COLO668 (cell line): ENCODE results near the gene GFM1.
A peak's percentile ranks its signal among the peaks of the same experiment; 100 is the strongest.

Experiments
- DNase-seq: peaks from one replicate; lab custom pipeline; 2025; ENCODE audit not compliant: unreplicated experiment; lab: John Stamatoyannopoulos, UW

Gene GFM1

DNA sequence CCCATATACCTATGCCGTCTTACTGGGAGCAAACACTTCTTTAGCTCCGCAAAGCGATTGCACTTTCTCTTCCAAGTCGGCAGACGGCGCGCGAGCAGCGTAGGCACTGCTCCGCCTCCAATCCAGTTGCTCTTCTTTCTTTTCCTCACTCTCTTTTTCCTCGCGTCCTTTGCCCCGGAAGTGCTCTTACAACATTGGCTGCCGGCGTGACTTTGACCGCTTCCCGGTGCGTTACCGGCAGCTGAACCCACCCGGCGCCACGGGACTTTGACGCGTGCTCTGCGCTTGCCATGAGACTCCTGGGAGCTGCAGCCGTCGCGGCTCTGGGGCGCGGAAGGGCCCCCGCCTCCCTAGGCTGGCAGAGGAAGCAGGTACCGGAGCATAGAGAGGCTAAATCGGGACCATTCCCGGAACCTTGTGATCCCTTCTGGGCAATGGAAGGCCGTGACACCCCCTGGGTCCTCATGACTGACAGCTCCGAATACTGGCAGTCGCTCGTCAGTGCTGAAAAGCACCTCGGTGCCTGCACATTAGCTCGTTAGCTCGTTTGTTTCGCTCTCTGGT, at the start of gene GFM1:
Gene GFM1 (plus strand): TSS at position 183 of the 564 bp plus-strand sequence. CDS start 108 bp downstream, at position 291.
- peak; percentile 91 for DNase-seq

DNA sequence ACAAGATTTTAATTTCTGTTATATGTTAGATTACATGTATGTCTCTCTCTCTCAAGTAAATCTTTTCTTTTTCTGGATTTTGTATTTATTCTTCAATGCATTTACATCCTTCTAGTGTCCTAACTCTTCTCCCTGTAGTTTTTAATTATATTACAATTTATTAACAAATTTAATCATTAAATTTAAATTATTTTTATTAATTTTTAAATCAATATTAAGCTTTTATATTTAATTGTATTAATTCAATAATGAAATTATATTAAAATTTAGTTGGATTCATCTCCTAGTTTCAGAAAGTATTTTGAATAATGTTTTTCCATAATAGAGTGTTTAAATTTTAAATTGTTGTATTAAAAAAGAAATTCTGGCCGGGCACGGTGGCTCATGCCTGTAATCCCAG, 43.5 kb upstream of the GFM1 start:
- DNase-seq = no peak

DNA sequence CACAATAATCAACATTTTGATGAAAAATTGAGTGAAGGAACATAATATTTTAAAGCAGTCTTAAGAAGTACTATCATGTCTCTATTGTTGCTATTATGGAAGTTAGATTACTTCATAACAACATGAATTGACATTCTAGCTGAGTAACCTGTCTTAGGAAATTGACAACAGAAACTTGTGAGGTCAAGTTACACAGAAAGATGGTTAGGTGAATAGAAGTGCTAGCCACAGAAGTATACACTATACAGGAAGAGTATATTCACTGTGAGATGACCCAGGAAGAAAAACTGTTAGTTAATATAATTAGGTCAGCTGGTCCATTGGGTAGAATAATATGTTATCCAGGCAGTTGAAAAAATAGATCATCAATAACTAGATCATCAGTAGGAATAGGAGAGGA, 42.1 kb upstream of the GFM1 start:
- no peak for DNase-seq

DNA sequence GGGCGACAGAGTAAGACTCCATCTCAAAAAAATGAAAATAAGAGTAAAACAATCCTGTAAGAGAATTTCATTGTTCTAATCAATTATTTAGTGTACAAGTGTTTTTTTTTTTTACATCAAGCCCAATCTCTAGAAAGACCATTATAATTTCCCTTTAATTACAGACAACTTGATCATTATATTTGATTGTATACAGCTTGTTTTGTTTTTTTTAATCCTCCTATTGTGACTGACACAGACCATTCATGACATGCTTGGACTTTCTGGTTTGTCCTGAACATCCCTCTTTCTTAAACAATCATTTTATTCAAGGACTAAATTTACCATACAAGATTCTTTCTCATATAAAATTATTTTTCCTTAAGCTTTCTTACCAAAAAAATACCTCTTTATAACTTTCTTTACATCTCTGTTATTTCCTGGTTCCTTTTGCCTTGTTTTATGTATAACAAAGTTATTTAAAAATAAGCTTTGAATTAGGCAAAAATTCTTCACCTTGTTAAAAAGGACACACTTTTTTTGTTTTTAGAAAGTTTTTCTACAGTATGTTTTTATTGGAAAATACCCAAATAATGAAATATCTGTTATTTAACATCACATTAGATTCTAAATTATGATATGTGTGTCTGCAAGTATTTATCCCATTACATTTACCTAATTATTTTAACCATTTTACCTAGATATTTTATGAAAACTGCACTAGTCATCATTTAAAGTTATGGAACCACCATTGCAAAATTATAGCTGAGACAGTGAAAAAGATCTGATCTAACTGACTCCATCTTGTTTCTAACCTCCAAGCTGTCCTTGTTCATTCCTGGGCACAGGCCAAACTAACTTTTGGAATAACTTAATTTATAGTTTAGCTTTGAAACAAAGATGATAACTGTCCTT, 26.1 kb upstream of the GFM1 start:
- no peak for DNase-seq

DNA sequence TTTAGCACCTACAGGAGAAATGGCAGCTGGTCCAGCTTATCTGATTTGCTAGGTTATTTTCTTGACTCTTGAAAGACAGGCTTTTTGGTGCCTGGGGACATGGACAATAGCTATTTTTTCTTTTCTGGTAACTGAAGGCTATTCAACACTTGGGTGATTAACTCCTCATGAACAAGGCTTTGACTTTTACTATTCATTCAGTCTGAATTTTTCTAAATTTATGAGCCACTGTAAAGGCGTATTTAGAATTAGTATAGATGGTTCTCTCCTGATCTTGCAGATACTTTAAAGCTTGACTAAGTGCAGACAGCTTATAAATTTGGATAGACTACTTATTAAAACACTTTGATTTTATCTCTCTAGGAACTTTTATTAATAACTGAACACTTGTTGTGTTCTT, 18.4 kb upstream of the GFM1 start:
- DNase-seq = no peak

DNA sequence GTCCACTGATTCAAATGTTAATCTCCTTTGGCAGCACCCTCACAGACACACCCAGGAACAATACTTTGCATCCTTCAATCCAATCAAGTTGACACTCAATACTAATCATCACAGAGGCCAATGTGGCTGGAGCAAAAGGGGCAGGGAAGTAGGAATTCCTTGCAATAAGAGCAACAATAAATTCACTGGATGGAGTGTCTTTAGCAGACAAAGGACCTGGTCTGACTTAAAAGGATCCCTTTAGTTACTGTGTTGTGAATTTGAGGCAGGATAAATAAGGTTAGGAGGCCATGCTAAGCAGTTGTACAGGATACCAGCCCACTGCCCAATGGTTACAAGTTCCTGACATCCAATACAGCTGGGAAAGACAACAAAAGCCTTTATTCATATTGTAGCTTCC, 12.3 kb upstream of the GFM1 start:
- DNase-seq = no peak

DNA sequence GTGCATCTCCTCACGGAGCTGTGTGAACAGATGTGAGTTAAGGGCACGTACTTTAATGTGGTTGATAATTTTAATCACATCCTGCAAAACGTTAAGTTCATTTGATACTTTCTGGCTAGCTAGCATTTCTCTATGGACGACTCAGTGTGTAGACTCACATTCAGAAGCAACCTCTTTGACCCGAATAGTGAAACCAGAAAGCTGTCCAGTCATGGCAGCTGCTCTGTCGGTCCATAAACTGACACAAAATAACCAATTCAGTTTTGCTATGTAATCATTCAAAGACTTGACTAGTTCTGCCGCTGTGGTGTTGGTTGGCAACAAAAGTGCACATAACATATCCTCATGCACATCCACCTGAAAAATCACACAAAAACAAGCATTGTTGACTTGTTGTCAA, 3.7 kb upstream of the GFM1 start:
- no peak for DNase-seq

DNA sequence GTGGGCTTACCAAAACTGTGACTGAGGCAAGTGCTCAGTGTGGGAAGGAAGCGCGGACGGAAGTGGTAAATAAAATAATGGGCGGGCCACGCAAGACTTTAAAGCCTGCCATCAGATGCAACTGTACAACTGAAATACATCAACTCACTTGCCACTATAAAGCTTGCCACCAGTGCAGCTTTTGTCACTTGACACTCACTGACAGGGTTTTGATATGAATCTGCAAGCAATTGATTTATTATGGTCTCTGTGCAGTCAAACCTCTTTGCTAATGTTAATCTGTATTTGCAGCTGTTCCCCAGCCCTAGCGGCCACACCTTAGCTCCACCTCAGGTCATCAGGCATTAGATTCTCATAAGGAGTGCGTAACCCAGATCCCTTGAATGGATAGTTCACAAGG, 2.3 kb upstream of the GFM1 start:
- no peak for DNase-seq

DNA sequence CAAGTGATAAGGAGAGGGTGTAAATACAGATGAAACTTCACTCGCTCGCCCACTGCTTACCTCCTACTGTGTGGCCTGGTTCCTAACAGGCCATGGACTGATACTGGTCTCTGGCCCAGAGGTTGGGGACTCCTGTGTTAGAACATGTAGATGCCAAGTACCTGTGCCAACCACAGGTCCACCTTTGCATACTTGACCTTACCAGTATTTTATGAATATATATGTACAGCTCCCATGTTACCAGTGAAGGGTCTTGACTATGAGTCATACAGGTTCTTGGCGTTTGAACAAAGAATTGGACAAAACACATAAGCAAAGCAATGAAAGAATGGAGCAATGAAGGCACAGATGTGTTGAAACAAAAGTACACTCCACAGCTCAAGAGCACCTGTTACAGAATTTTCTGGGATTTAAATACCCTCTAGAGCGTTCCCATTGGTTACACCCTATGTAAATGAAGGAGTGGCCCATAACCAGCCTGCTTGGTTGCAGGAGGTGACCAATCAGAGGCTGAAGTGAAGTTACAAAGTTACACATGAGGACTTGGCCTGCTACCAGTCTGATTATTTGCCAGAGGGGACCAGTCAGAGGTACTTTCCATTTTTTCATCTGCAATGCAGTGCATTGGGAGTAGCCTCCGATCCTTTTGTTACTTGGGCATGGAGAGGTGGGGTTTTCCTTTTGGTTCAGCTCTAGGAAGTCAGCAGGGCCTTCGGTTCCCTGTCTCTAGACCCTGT, 1.7 kb upstream of the GFM1 start:
- no peak for DNase-seq

DNA sequence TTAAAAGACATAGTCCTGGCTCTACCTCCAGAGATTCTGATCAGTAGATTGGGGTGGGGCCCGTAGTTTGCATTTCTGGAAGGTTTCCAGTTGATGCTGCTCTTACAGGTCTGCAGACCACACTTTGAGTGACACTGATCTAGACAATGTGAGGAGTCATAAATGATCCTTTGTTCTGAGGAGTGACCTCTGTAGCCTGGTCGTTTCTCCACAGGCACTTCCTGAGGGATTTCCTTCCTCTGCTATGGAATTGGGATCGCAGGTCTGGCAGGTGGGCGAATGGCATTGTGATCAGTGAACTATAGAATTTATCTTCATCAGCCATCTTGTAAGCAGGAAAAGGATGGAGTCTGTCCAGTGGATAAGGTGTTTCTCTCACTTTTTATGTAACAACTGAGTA, 5.5 kb downstream of the GFM1 start:
- no peak for DNase-seq

DNA sequence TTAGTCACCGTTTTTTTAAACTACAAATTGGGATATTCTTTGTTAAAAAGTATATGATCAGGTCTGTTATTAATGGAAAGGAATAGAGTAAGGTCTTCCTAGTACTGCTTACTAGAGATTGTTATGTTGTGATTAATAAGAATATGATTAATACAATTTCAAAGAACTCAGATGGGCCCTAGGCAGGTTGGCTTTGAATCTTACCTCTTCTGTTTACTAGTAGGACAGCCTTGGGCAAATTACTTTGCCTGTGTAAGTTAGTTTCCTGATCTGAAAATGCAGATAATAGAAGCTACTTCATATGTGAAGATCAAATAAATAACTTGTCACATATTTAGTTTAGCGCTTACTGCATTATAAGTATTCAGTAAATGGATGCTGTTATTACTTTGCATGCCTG, 6.9 kb downstream of the GFM1 start:
- no peak for DNase-seq

DNA sequence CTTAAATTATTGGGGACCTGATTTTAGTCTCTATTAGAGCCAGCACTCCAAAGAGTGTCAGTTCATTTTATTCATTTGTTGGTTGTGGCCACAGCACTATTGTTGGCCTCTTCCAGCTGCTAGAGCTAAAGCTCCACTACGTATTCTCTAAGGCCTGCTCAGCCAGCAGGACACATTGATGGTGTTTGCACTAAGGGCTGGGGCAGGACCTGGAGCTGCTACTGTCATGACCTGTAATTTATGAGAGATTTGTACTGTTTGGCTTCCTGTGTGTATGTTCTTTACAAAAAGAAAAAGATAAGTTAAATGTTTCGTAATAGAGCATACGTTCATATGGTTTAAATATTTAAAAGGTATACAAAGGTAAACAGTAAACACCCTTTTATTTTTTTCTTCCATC, 8.1 kb downstream of the GFM1 start:
- DNase-seq = no peak

DNA sequence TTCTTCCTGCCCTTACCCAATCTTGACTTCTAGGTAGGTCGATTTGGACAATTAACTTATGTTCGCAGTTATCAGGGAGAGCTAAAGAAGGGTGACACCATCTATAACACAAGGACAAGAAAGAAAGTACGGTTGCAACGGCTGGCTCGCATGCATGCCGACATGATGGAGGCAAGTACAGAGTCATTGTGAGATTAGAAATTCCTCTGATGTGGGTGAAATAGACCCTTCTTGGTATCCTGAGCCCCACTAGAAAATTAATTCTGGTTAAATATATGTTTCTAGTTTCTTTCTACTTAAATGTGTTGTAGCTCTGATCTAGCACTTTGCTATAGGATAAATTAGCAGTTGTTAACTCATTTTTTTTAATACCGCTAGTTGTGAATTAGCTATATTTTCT, 14.6 kb downstream of the GFM1 start:
- no peak for DNase-seq

DNA sequence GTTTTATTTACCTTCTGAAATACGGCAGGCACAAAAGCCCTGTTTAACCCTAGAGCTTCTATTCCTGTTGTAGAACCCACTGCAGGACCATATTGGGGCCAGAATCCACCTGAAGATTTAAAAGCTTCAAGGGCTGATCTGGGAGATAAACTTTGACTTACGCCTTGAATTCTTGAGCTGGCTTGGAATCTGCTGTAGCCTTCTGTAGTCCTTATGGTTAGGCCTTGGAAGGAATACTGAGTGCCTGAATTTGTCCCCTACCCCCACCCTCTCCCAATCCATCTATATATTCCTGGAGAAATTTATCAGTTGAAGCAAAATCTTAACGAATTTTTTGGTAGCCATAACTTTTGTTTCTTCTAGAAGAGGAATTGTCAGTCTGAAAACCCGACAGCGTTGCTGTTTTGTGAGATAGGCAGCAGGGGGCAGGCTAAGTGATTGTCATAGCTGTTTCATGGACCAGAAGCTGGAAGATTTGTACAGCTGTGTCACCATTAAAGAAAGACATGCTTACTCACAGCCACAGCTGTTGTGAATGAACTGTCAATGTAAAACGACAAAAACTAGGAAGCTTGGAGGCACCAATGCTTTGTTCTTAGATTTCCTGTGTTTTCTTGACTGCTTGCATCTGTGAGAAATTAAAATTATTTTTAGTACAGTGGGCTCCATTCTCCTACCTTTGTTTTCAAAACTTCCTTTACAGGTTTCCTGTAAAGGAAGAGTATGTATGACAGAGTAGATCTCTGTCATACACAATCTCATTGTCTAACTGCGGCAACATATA, 15.3 kb downstream of the GFM1 start:
- DNase-seq = peak; percentile 4

DNA sequence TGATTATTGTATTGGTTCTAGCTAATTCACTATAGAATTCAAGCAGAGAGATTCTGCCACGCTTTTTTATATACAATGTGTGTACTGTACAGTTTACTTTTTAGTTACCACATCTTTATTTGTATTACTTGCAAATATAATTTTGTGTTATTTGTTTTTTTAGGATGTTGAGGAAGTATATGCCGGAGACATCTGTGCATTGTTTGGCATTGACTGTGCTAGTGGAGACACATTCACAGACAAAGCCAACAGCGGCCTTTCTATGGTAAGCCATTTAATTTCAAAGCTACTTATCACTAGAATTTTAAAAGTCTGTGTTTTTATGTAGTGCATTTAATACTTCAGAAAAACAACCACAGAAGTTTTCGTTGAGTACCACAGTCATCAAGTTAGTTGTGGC, 16.4 kb downstream of the GFM1 start:
- no peak for DNase-seq

DNA sequence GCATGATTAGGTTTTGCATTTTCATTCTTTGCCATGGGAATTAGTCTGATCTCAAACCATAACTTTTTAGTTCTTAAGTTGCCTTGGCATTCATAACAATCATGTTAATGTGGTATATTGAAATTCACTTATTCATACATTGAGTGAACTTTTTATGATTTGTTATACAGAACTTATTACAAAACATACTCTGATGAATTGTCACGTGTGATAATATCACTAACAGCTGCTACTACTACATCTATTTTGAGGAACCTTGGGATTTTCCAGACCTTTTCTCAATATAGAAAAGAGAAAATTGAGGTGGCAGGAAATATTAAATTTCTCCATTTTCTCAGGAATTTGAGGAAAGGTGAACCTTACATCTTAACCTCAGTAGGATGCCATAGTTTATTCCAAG, 18.9 kb downstream of the GFM1 start:
- no peak for DNase-seq

DNA sequence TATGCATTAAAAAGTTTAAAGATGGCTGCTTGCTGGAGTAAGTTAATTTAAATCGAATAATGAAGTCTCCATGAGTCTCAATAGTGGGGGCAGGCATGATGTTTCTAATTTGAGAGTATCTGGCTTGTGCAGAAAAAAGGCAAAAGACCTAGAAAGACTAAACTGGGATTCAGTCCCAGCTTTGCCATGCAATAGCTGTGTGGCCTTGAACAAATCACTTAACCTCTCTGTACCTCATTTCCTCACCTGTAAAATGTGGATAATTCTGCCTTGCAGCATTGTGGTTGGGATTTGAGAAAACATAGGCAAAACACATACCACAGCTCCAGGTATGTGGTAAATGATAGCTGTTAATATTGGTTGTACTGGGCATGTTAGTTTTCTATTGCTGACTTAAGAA, 19.5 kb downstream of the GFM1 start:
- no peak for DNase-seq

DNA sequence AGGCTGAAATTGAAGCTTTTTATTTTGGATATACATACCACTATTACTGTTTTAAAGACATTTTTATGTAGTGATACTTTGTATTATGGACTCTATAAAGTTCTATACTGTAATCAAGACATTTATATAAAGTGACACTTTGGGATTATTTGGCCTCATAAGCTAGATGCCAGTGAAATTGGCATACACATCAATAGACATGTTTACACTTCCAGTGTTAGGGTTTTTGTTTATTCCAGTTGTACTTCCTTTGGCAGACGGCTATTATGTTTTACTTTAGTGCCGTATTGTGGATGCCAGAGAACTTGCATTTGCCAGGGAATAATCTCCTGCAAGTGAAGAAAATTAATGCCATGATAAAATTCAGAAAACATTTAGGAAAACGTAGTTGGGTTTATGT, 22.1 kb downstream of the GFM1 start:
- no peak for DNase-seq

DNA sequence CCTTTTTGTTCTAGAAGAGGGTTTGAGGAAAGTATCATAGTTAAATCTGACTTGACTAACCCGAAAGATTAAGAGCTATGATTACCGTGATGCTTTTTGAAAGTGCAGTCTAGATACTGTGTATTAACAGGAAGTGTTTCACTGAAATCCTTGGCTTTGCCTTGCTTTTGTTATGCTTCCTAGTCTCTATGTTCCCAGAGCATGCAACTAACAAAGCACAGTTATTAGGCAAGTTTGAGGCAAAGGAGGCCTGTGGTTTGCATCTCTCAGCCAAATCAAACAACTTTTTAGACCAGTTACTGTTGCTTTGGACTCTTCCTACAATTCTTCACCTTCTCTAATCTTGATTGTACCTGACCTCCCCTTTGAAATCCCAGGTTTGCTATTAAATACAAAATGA, 24.2 kb downstream of the GFM1 start:
- DNase-seq = no peak

DNA sequence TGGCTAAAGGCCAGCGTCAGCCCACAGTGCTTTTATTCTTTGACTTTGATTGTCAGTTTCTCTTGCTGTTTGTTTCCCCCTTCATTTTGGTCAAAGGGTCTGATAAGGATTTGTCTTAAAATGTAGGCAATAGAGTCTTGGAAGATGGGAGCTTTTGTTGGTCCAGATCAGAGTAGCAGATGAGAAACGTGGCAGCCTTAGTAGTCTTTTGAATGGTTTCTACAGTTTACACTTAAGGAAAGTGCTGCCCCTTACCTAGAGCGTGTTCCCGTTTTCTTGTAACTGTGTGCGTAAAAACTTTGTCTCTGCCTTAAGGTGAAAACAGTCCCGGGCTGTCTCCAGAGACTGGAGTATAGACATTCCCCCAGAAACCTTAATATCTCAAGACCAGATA, 27.5 kb downstream of the GFM1 start:
- no peak for DNase-seq
